AG04449 (cell line): ENCODE data around the gene DYNLT1.

Source experiments
- CTCF ChIA-PET: fragments of 350-600 bp; formaldehyde crosslinking; extraction: SDS; loops from one replicate; lab custom pipeline; 2021; ENCODE audit warnings: antibody characterized with exemption; lab: Yijun Ruan, JAX
- POLR2A ChIA-PET: fragments of 400-600, 350-600 bp; formaldehyde crosslinking; extraction: SDS; loops from one replicate; lab custom pipeline; 2020; ENCODE audit warnings: antibody characterized with exemption, inconsistent platforms; lab: Yijun Ruan, JAX
- DNase-seq: peaks from one replicate; pipeline ENCODE4 v3.0.0-alpha.2; 2010; ENCODE audit warnings: low read depth, low spot score
- H3K4me3 ChIP-seq: 2 replicates; pipeline ENCODE4 v1.5.1; 2011; ENCODE audit warnings: low read depth, mild to moderate bottlenecking, control low read depth, low read length
- TF ChIP-seq, protein P1 (sequence below): IDR thresholded peaks from one replicate; pipeline ENCODE4 v1.5.1; 2011; ENCODE audit warnings: mild to moderate bottlenecking, moderate library complexity, low read length, control low read depth, inconsistent platforms; ENCODE audit not compliant: insufficient read depth; ENCODE audit errors: missing control alignments

DYNLT1 gene

DNA sequence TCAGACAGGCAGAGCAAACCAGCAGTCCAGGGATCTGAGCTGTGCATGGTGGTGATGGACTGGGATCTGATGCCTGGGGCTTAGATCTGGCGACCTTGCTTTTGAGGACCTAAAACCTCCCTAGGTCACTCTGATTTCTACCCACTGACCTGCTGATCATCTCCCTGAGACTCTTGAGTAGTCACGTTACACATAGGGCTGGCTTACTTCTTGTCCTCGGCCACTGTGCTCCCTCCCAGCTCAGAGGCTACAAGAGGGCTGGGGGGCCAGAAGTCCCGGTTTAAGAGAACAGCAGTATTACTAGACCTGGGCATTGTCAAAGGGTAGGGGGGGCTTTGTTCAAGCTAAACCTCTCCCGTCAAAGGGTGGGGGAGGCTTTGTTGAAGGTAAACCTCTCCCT, 5.5 kb downstream of the DYNLT1 start:
- ChIA-PET CTCF (interaction anchor here (2.9 to 3.4 kb wide), 3 partner anchors 33 to 425 kb away, joined by 7 to 16 read pairs (median 16); no protein-coding TSS in a partner anchor), POLR2A (interaction anchor here (1.3 kb wide), 1 partner anchor 9 kb away, joined by 3 read pairs; no protein-coding TSS in a partner anchor)
- TF ChIP-seq, protein P1, sequence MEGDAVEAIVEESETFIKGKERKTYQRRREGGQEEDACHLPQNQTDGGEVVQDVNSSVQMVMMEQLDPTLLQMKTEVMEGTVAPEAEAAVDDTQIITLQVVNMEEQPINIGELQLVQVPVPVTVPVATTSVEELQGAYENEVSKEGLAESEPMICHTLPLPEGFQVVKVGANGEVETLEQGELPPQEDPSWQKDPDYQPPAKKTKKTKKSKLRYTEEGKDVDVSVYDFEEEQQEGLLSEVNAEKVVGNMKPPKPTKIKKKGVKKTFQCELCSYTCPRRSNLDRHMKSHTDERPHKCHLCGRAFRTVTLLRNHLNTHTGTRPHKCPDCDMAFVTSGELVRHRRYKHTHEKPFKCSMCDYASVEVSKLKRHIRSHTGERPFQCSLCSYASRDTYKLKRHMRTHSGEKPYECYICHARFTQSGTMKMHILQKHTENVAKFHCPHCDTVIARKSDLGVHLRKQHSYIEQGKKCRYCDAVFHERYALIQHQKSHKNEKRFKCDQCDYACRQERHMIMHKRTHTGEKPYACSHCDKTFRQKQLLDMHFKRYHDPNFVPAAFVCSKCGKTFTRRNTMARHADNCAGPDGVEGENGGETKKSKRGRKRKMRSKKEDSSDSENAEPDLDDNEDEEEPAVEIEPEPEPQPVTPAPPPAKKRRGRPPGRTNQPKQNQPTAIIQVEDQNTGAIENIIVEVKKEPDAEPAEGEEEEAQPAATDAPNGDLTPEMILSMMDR: no peak
- no peak overlapping the region for H3K4me3 ChIP-seq
- DNase-seq: no peak

DNA sequence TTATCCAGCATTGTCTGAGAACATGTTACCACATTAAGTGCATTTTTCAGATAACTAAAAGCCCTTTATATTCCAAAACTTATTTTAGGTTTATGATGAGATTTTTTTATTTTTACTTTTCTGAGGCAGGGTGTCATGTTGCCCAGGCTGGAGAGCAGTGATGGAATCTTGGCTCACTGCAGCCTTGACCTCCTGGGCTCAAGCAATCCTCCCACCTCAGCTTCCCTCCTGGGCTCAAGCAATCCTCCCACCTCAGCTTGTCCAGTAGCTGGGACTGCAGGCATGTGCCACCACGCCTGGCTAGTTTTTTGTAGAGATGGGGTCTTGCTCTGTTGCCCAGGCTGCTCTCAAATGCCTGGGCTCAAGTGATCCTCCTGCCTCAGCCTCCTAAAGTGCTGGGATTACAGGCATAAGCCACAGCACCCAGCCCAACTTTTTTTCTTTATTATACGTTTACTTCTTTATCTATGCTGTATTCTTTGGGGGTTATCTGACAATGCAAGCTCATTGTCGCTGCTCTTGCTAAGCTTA, 6.2 kb downstream of the DYNLT1 start:
- no peak overlapping the region for H3K4me3 ChIP-seq
- TF ChIP-seq, protein P1: no peak
- no peak for DNase-seq
- ChIA-PET POLR2A (interaction anchor here (1.3 kb wide), 1 partner anchor 10 kb away, joined by 3 read pairs; no protein-coding TSS in a partner anchor), CTCF (interaction anchor here (2.9 to 3.4 kb wide), 3 partner anchors 32 to 424 kb away, joined by 7 to 16 read pairs (median 16); no protein-coding TSS in a partner anchor)

DNA sequence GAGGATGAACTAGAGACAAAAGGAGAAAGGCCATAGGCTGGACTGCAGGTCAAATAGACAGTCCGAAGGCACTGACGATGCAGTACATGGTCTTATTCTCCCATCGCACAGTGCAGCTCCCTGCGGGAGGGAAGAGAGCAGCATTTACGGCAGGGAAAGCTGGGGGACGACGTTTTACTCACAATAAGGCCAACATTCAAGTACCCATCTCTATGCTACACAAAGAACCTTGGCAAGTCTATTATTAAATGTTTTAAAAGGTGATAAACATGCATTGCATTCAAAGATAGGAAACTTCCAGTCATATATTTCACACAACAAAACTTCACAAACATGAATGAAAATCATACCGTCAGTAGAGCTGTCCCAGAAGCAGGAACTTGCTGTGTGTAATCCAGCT, 7.8 kb downstream of the DYNLT1 start:
- H3K4me3 ChIP-seq: no peak overlapping the region
- POLR2A ChIA-PET: no interaction called here
- no peak for DNase-seq
- TF ChIP-seq, protein P1: no peak
- CTCF ChIA-PET: interaction anchor here (2.9 to 3.3 kb wide), 2 partner anchors 30 to 422 kb away, joined by 7 to 16 read pairs; no protein-coding TSS in a partner anchor

DNA sequence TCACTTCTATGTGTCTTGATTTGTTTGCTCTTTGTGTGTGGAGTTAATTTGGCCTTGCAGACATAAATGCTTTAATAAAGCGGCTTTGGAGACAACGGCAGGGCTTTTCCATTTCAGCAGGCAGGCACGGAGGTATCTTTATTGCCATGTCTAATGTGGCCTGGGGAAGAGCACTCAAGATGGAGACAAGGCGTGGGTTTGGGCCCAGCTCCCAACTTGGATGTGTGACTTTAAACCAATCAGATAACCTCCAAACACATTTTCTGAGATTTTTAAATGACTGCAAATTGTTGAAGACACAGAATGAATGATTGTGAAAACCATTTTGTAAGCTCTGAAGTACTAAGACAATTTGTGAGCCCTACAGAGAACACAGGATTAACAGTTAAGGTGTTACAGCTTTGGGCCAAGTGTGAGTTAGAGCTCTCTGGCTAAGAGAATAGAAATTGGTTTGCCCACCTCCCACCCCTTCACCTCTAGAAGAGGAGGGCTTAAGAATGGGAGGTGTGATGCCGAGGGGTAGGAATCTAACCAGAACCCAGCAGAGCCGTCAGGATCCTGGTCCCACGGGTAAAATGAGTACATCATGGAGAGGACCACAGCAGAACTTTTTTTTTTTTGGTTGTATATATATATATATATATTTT, 9.0 kb downstream of the DYNLT1 start:
- TF ChIP-seq, protein P1: no peak

DNA sequence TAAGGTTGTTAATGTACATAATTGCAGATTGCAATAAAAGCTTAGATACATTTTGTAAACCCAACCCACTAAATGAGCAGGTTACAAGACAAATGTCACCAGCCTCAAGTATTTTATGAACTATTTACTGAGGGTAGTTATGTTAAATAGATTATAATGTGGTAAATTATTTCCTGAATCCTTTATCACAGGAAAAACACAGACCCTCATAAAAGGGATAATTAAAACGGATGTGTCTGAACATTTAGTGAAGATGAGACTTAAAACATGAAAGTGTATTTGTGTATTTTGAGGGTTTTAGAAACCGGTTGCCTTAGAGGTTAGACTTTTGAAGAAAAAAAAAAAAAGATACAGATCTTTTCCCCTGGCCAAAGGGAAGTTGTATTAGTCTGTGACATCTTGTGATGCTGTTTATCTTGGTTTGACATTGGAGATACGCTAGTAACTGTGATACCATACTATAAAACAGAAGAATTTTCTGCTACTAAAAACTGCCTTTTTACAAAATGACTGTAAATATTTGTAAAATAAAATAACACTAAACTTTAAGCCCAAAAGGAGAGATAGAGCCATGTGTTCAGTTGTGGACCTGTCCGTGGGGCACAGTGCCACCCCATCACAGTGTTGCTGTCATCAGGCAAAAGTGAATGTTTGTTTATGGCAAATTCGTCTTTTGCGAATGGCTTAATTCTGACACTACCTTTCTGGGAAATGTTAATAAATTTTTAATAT, 9.7 kb downstream of the DYNLT1 start:
- TF ChIP-seq, protein P1: no peak
- no peak overlapping the region for H3K4me3 ChIP-seq
- DNase-seq: no peak
- POLR2A ChIA-PET: no interaction called here
- CTCF ChIA-PET: interaction anchor here (1.0 to 1.2 kb wide), 2 partner anchors 56 kb away, joined by 3 to 6 read pairs; no protein-coding TSS in a partner anchor

More for the DNA sequence above, 9.0 kb downstream of the DYNLT1 start:
- POLR2A ChIA-PET: no interaction called here
- CTCF ChIA-PET: interaction anchor here (1.2 kb wide), 1 partner anchor 56 kb away, joined by 6 read pairs; no protein-coding TSS in a partner anchor
- DNase-seq: no peak
- no peak overlapping the region for H3K4me3 ChIP-seq
